Measurements from ENCODE around the gene PRMT1. TPM values are rescaled to one million over a fixed set of nuclear protein-coding genes. Genes with fewer than 3 reads are reported as not detected.

The PRMT1 gene
- polyA plus RNA-seq, 3 donors, result 60.1 to 94.4 (median 74.3) TPM

GRCh38 chr19:49665351-49666119 lies 11.5 kb upstream of the PRMT1 start, which contains the start of the genes BCL2L12 and IRF3:
Gene BCL2L12 (plus strand): TSS chr19:49665933. CDS start chr19:49666693, 760 bp downstream.
Gene IRF3 (minus strand): TSS chr19:49665857. CDS start chr19:49664838, 1,019 bp downstream.
- peak; percentile 95 to 97 (median 95) for DNase-seq
- peak within 1 kb of the TSS; percentile 52 to 94 (median 72) for H3K4me3 ChIP-seq (replicated peaks in 1 of 3; ENCODE audit: low read depth in 2 of 3, low read length in 3 of 3)
- intact Hi-C loops (cut with micrococcal nuclease), result loop anchor here in 1 of 2 donors (10.0 kb wide), 1 partner anchor 359 kb away; the partner anchor contains the start of genes VRK3 and ZNF473
- no peak for TF ChIP-seq CTCF (IDR thresholded peaks at IDR 0.05)
- H3K79me2 ChIP-seq (ENCODE audit: insufficient read depth, low read length), result peaks cover 45% of the 10 kb centered on the region
- H3K4me1 Mint-ChIP-seq, result peaks cover 32% of the 10 kb centered on the region
- H3K36me3 ChIP-seq (replicated peaks in 1 of 2; ENCODE audit: control insufficient read depth in 1 of 2, insufficient read depth in 2 of 2, low read length in 2 of 2), result peaks cover 22 to 27% of the 10 kb centered on the region in 2 donors
- WGBS (ENCODE audit: insufficient coverage), result under 1% methylated on average over 39 of the region's 50 CpGs
- H3K27me3 Mint-ChIP-seq (ENCODE audit: low read depth in 3 of 3), result no peaks in the 10 kb centered on the region
- H3K4me3 Mint-ChIP-seq, result peak within 1 kb of the TSS; percentile 97 to 100
- peak within 1 kb of the TSS; percentile 64 for H3K9ac ChIP-seq (ENCODE audit: insufficient read depth, low read length, poor library complexity, severe bottlenecking)
- peaks cover 37% of the 10 kb centered on the region for H4K20me1 ChIP-seq (ENCODE audit: insufficient read depth, low read length)
- peak within 1 kb of the TSS; percentile 52 to 78 for H3K27ac ChIP-seq (ENCODE audit: low read depth in 1 of 2, low read length in 2 of 2)
- H3K27ac Mint-ChIP-seq, result peak within 1 kb of the TSS; percentile 89 to 99 (median 94)
- peaks cover 17 to 35% of the 10 kb centered on the region in 2 donors for H3K4me1 ChIP-seq (ENCODE audit: control insufficient read depth in 1 of 2, insufficient read depth in 2 of 2, low read length in 2 of 2)
- H3K36me3 Mint-ChIP-seq, result peaks cover 25 to 36% of the 10 kb centered on the region in 2 donors
- H3K27me3 ChIP-seq (ENCODE audit: control insufficient read depth in 2 of 2, insufficient read depth in 2 of 2, low read length in 2 of 2), result no peaks in the 10 kb centered on the region
- H3K9me3 Mint-ChIP-seq, result peaks cover 0 to under 1% (median 0%) of the 10 kb centered on the region in 7 donors
- no peaks in the 10 kb centered on the region for H3K9me3 ChIP-seq (replicated peaks in 1 of 2; ENCODE audit: control insufficient read depth in 1 of 2, insufficient read depth in 1 of 2, low read length in 2 of 2)
- peak within 1 kb of the TSS; percentile 100 for H3K4me2 ChIP-seq (replicated peaks; ENCODE audit: extremely low read depth, low read length, poor library complexity, severe bottlenecking)
- peak within 1 kb of the TSS; percentile 92 for H2AFZ ChIP-seq (ENCODE audit: insufficient read depth, low read depth, low read length, poor library complexity, severe bottlenecking)

- Histone ChIP-seq H3K4me3 (replicated peaks in 1 of 3; ENCODE audit: low read depth in 2 of 3, low read length in 3 of 3) (peak overlapping the region; percentile 52 to 94 (median 72)), H3K36me3 (replicated peaks in 1 of 2; ENCODE audit: control insufficient read depth in 1 of 2, insufficient read depth in 2 of 2, low read length in 2 of 2) (peaks cover 17 to 22% of the 10 kb centered on the region in 2 donors), H3K4me1 (ENCODE audit: control insufficient read depth in 1 of 2, insufficient read depth in 2 of 2, low read length in 2 of 2) (peaks cover 17 to 35% of the 10 kb centered on the region in 2 donors), H3K27me3 (ENCODE audit: control insufficient read depth in 2 of 2, insufficient read depth in 2 of 2, low read length in 2 of 2) (no peaks in the 10 kb centered on the region), H3K9me3 (replicated peaks in 1 of 2; ENCODE audit: control insufficient read depth in 1 of 2, insufficient read depth in 1 of 2, low read length in 2 of 2) (no peaks in the 10 kb centered on the region), H4K20me1 (ENCODE audit: insufficient read depth, low read length) (peaks cover 36% of the 10 kb centered on the region), H3K4me2 (replicated peaks; ENCODE audit: extremely low read depth, low read length, poor library complexity, severe bottlenecking) (peak overlapping the region; percentile 100), H3K27ac (ENCODE audit: low read depth in 1 of 2, low read length in 2 of 2) (peak overlapping the region; percentile 18 to 78), H3K9ac (ENCODE audit: insufficient read depth, low read length, poor library complexity, severe bottlenecking) (peak overlapping the region; percentile 64), H2AFZ (ENCODE audit: insufficient read depth, low read depth, low read length, poor library complexity, severe bottlenecking) (peak overlapping the region; percentile 92), H3K79me2 (ENCODE audit: insufficient read depth, low read length) (peaks cover 45% of the 10 kb centered on the region)
- peaks cover 32% of the 10 kb centered on the region for H3K4me1 Mint-ChIP-seq
- H3K4me3 Mint-ChIP-seq, result peak overlapping the region; percentile 97 to 100
- H3K9me3 Mint-ChIP-seq, result peaks cover 0 to 1% (median 0%) of the 10 kb centered on the region in 7 donors
- DNase-seq, result no peak
- H3K36me3 Mint-ChIP-seq, result peaks cover 24 to 35% of the 10 kb centered on the region in 2 donors
- no peaks in the 10 kb centered on the region for H3K27me3 Mint-ChIP-seq (ENCODE audit: low read depth in 3 of 3)
- WGBS (ENCODE audit: insufficient coverage), result 0% methylated on average over 8 of the region's 9 CpGs
- peak overlapping the region; percentile 75 to 99 (median 92) for H3K27ac Mint-ChIP-seq
- intact Hi-C loops (cut with micrococcal nuclease), result loop anchor here in 1 of 2 donors (10.0 kb wide), 1 partner anchor 359 kb away; the partner anchor contains the start of genes VRK3 and ZNF473
- TF ChIP-seq CTCF (IDR thresholded peaks at IDR 0.05), result no peak
Measured at GRCh38 chr19:49666120-49666444, 11.0 kb upstream of the PRMT1 start.
